HG02610 (cell line): Measurements from ENCODE around the gene CYP4F3.
"Not testable (repeated sequence)": the region's sequence is repeated elsewhere in the genome, so short reads cannot be mapped to it uniquely, and the experiment has no call there.

Experiments
- ATAC-seq: cut with Tn5 transposase; IDR thresholded peaks from one replicate; pipeline ENCODE4 v1.9.1; 2021; ENCODE audit warnings: mild to moderate bottlenecking, moderate library complexity; ENCODE audit not compliant: unreplicated experiment

The CYP4F3 gene

DNA sequence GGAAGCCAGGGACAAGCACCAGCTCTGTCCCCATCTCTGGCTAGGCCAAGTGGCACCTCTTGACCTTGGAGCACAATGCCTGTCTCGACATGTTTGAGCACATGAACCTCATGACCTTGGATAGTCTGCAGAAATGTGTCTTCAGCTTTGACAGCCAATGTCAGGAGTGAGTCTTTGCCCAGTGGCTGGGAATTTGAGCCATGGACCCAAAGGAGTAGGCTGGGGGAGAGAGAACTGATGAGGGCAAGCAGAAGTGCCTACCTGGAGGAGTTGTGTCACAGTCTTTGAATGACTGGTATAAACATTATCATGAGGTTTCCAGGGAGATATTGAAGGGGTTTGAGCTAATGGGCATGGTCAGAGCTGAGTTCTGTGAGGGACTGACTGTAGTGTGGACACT lies 25.5 kb downstream of the CYP4F3 start:
- no peak for ATAC-seq

DNA sequence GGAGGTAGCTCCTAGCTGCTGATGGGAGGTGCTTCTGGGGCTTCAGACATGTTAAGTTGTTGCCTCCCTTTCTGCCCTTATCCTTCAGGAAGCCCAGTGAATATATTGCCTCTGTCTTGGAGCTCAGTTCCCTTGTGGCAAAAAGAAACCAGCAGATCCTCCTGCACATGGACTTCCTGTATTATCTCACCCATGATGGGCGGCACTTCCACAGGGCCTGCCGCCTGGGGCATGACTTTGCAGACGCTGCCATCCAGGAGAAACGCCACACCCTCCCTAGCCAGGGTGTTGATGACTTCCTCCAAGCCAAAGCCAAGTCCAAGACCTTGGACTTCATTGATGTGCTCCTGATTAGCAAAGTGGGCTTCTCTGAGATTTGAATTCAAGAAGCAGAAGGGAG lies 26.2 kb downstream of the CYP4F3 start:
- no peak for ATAC-seq

DNA sequence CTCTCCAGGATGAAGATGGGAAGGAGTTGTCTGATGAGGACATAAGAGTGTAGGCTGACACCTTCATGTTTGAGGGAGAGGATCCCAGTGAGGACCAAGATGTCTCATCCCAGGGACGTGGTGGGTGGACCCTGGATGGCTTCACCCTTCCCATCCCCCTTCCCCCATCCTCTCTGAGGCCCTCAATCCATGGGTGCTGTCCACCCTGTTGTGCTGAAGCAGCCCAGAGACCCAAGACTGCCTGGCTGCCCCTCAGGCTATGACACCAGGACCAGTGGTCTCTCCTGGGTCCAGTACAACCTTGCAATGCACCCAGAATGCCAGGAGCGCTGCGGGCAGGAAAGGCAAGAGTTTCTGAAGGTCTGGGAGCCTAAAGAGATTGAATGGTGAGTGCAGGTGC lies 28.7 kb downstream of the CYP4F3 start:
- no peak for ATAC-seq

DNA sequence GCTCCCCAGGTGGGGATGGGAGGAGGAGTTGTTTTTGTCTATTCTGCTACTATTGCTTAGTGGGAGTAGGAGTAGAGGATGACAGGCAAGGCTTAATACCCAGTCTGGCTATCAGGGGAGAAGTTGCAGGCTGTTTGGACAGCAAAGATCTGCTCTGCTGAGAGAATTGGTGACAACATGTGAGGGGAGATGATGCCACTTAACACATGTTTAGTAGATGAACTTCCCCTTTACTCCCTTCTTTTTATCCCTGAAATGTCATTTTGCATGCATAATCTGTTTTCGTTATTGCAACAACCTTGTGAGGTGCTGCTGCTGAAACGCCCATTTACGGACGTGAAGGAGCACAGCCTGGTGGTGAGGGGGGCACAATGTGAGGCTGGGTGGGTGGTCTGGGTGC lies 29.2 kb downstream of the CYP4F3 start:
- no peak for ATAC-seq

DNA sequence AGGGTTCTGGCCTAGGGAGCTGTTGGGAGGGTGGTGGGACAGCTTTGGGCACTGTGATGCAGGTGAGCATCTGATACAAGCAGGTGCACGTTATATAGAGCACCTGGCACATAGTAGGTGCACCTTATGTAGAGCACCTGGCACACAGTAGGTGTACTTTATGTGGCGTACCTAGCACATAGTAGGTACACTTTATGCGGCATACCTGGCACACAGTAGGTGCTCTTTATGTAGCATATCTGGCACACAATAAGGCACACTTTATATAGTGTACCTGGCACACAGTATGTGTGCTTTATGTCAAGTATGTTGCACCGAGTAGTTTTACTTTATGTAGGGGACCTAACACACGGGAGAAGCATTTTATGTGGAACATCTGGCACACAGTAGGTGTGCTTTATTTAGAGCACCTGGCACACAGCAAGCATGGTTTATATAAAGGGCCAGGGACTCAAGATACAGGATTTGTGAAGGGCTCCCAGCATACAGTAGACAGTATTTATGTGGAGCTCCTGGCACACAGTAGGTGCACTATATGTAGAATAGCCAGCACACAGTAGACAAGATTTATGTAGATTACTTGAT lies 30.6 kb downstream of the CYP4F3 start:
- ATAC-seq: no peak

DNA sequence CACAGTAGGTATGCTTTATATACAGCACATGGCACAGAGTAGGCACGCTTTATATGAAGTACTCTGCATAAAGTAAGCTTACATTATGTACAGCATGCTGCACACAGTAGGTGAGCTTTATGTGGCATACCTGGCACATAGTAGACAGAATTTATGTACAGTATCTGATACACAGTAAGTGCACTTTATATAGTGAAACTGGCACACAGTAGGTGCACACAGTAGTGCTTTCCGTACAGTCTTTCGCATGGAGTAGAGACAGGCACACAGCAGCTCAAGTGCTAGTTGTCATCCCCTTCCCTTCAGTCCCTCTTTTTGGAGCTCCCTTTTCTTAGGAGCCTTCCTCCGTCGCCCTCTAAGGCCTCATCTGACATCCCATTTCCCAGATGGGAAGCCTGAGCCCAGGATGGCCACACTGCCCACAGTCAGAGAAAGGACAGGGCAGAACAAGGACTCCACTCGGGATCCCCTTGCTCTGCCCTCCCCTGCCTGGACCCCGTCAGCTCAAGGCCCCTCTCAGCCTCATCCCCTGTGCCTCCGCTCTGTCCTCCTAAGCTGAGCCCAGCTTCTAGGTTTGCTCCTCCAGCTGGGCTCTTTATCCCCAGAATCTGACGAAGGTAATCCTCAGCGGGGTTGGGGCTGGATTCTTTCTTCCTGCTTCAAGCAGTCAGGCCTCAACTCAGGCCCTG lies 31.3 kb downstream of the CYP4F3 start:
- no peak for ATAC-seq

DNA sequence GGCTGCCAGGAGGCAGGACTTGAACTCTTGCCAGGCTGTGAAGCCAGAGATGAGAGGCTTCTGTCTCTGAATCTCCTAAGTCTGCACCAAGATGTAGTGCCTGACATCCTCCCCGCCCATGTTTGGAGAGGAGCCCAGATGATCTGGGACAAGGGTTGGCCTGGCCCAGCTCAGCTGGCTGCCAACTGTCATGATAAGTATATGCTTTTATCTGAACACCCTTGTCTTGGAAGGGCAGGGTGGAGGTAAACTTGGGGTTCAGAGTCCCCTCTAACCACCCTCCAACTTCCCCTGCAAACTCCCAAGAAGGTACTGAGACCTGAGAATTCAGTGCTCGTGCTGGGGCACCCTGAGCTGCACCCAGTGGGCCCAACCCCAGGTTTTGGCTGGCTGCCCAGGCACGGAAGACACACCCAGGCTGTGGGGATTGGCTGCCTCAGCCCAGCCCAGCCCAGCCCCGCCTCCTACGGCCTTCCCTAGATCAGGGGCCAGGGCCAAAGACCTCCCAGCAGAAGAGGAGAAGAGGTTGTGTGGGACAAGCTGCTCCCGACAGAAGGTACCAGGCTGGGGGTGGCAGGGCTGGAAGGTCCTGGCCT lies 32.0 kb downstream of the CYP4F3 start, which contains the start of gene CYP4F12:
TSS of gene CYP4F12 (plus strand) at position 508 of the 596 bp plus-strand sequence. CDS start 443 bp downstream, outside the sequence.
- no peak for ATAC-seq

DNA sequence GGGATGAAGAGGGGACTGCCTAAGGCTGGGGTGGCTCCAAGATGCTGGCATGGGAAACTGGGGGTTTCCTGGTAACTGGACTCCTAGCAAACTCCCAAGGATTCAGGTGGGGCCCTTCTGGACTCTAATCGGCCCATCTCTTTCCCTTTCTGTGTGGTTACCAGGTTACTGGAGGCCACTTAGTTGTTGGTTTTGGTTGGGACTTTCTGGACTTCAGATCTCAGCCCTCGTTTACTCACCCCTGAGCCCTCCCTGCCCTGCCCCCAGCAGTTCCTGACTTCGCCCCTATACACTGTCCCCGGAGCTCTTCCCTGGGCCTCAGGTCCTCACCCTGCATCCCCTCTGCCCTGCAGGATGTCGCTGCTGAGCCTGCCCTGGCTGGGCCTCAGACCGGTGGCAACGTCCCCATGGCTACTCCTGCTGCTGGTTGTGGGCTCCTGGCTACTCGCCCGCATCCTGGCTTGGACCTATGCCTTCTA lies 32.5 kb downstream of the CYP4F3 start:
- no peak for ATAC-seq

DNA sequence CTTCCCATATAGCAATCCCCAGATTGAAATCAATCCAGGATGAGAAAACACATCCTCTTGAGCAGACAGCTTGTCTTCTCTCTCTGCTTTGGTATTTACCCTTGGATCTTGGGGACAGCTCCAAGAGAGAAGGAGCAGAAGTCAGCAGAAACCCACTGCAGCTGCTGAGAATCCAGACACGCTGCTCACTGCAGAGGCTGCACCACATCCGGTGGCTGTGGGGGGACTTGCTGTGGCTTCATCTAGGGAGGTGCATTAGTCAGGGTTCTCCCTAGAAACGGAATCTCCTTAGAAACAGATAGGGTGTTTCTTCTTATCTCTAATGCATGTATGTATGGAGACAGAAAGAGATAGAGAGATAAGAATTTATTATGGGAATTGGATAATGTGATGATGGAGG lies 34.9 kb downstream of the CYP4F3 start:
- no peak for ATAC-seq

DNA sequence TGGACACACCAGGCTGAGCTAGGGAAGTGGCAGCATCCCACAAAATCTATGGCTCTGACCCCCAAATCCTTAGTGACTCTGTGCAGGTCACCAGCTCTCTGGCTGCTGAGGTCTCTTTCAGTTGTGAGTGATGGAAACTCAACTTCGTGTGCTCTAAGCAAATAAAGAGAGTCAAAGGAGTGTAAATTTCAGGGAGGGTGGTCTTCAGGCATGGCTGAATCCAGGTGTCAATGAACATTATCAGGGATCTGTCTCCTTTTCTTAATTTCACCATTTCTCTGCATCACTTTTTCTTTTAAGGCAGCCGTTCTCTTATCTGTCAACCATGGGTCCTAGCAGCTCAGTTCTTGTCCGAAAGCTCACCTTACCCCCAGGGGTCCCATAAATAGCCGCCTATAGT lies 38.4 kb downstream of the CYP4F3 start:
- no peak for ATAC-seq

DNA sequence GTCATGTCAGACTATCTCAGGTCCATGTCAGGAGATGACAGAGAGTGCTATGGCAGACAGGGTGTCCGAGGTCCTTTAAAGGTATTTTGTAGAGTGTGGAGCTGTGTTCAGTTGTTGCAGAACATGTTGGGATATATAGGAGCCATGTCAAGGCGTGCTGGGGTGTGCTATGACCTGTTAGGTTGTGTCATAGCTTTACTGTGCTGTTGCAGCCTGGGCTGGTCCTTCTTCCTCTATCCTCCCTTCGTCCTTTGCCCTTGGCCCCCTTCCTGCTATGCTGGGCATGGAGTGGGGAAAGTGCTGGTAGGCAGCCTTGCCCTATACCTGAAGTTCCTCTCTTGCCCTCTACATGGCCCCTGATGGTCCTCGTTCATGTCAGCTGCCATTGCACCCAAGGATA lies 39.2 kb downstream of the CYP4F3 start:
- not testable (repeated sequence) for ATAC-seq

DNA sequence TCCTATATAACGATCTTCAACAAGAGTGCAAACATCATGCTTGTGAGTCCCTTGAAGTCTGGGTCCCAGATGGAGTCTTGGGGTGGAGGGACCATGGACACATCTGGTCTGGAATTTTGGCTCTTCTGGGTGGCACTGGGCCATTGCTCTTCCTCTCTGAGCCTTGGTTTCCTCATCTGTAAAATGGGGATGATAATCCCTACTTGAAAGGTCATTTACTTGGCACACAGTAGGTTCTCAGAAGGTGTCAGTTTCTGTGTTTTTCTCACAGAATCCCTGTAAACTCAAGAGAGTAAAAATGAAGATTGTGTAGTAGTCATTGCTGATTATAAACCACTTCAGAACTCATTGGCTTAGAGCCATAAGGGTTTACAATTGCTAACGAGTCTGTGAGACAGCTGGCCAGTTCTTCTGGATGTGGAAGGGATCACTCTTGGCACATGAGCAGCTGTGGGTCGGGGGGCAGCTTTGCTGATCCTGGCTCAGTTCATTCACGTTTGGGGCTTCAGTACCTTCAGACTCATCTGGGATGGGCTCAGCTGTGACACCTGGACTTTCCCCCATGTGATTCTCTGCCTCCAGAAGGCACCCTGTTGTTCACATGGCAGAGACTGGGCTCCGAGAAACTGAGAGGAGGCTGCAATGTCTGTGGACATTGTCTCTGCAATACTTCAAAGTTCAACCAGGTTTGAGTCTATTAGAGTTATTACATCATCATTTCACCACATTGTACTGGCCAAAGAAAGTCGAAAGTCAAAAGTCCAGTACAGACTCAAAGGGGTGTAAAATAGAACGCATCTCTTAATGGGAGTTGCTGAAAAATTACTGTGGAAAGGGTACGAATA lies 40.0 kb downstream of the CYP4F3 start:
- no peak for ATAC-seq

DNA sequence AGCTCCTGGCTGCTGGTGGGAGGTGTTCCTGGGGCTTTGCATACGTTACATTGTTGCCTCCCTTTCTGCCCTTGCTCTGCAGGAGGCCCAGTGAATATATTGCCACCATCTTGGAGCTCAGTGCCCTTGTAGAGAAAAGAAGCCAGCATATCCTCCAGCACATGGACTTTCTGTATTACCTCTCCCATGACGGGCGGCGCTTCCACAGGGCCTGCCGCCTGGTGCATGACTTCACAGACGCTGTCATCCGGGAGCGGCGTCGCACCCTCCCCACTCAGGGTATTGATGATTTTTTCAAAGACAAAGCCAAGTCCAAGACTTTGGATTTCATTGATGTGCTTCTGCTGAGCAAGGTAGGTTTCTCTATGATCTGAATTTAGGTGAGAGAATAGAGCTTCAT lies 42.7 kb downstream of the CYP4F3 start:
- ATAC-seq: no peak

DNA sequence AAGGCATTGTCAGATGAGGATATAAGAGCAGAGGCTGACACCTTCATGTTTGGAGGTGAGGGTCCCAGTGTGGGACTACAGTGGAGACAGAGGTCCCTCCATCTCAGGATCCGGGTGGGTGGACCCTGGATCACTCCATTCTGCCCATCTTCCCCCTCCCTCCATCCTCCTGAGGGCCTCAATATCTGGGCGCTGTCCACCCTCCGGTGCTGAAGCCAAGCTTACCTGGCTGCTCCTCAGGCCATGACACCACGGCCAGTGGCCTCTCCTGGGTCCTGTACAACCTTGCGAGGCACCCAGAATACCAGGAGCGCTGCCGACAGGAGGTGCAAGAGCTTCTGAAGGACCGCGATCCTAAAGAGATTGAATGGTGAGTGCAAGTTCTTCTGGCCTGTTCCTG lies 44.1 kb downstream of the CYP4F3 start:
- ATAC-seq: no peak

DNA sequence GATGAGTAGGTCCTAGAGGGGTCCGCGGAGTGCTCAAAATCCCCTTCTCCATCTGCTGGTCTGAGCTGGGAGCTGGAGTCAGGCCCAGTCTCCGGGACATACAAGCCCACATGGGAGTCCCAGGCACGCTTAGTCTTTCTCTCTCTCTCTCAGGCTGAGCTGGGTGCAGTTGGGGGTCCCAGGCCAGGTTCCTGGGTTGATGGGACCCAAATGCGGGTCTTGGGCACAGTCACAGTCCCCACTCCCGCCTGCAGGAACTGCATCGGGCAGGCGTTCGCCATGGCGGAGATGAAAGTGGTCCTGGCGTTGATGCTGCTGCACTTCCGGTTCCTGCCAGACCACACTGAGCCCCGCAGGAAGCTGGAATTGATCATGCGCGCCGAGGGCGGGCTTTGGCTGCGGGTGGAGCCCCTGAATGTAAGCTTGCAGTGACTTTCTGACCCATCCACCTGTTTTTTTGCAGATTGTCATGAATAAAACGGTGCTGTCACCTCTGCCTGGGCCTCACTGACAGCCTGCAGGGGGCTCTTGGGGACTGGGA lies 56.0 kb downstream of the CYP4F3 start:
- no peak for ATAC-seq

DNA sequence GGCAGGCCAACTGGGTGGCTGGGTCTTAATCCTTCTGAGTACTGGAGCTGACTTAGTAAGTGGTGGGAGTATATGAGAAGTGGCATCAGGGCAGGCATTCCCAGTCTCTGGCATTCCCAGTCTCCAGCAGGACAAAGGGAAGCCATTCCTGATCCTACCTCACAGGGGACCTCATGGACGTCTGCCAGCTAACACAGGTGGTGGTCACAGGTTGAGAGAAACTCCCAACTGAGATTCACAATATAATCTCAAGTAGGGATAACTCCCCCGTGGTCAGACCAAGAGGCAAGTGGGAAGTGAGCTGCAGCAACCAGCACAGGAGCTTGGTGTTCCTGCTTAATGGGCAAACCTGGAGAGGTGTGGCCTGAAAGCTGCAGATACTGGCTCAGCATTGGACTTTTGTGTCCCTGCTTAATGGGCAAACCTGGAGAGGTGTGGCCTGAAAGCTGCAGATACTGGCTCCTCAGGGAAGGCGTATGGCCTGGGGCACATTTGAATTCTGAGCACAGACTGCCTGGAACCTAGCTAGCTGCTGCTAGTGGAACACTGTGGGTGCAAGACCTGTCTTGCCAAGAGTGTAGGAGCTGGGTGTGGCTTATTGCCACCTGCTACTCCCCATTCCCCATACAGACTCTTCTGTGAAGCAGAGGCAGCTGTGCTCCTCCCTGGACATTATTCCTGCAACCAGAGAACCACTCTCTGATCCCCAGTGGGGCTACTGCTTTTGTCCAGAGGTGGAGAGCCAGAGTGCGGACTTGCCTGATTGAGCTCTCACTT lies 61.2 kb downstream of the CYP4F3 start:
- ATAC-seq: no peak

DNA sequence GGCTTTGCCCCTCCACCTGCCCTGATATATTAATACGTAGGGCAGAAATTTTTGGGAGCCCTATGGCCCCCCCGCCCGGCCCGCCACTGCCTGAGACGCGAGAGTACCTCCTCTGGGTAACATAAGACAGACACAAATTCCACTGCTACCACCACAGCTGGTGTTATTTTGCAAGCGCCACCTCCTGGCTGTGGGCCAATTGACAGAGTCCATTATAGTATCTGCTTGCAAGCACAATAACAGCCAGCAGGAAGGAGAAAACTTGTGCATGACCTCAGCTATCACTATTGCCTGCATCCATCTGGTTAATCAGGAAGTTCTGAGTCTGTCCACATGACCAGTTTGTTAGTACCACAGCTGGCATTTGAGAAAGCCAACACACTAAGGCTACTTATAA lies 61.8 kb downstream of the CYP4F3 start:
- ATAC-seq: no peak
